Measurements from ENCODE around the gene FCRL4. TPM values are rescaled to one million over a fixed set of nuclear protein-coding genes. Genes with fewer than 3 reads are reported as not detected.
A peak's percentile ranks its signal among the peaks of the same experiment; 100 is the strongest.

FCRL4 gene
- total and polyA plus RNA-seq, 4 donors: not detected

DNA sequence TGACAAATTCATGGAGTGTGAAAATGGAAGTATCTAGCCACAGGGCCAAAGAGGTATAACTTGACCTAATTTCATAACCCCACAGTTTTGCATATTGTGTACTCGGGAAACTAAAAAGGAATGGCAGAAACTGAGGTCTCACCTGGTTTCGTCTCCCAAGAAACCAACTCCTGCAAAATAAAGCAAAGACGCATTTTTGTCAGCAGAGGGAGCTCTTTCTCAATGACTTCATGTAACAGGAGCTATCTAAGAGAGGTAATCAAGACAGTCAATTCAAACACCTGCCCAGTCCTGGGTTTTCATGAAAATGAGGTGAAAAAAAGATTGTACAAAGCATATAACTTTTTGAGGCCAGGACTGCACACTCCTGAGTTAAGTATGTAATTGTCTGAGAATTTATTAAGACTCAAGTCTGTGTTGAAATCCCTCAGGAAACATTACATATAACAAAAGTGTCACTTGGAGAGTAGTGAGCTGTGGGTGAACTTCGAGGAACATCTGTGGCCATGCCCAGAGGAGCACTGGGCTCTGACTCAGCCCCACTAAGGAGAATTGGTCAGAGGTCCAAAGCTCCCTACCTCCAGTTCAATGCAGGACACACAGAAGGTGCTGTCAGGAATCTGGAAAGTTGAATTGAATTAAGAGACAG is 17.6 kb downstream of the FCRL4 start (continued):
- TF ChIP-seq ZBTB33 (IDR thresholded peaks at IDR 0.05) (no peak), EGR1 (IDR thresholded peaks at IDR 0.05; ENCODE audit: low read depth in 2 of 2) (no peak), YY1 (IDR thresholded peaks at IDR 0.05) (no peak), REST (IDR thresholded peaks at IDR 0.05) (no peak), HNF4G (IDR thresholded peaks at IDR 0.05) (peak; percentile 9)

GRCh38 chr1:157577420-157577819 is 20.5 kb downstream of the FCRL4 start:
- H3K4me3 ChIP-seq (ENCODE audit: low read depth in 1 of 3, low read length in 3 of 3): no peak overlapping the region
- DNase-seq (ENCODE audit: low spot score): no peak
- no peaks in the 10 kb centered on the region for H3K9me3 ChIP-seq (ENCODE audit: control insufficient read depth in 4 of 4, low read length in 3 of 4)
- H3K27me3 ChIP-seq (ENCODE audit: control insufficient read depth in 4 of 4, insufficient read depth in 4 of 4, low read length in 3 of 4): peaks cover 0 to 3% (median 1%) of the 10 kb centered on the region in 4 donors
- no peak overlapping the region for H3K27ac ChIP-seq (ENCODE audit: low read depth in 1 of 2, low read length in 2 of 2)
- no peaks in the 10 kb centered on the region for H3K4me1 ChIP-seq (ENCODE audit: control insufficient read depth in 4 of 4, insufficient read depth in 4 of 4, low read length in 3 of 4)
- TF ChIP-seq, protein P1, sequence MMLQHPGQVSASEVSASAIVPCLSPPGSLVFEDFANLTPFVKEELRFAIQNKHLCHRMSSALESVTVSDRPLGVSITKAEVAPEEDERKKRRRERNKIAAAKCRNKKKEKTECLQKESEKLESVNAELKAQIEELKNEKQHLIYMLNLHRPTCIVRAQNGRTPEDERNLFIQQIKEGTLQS (IDR thresholded peaks at IDR 0.05): no peak
- TF ChIP-seq REST (IDR thresholded peaks at IDR 0.05): no peak
- no peak for TF ChIP-seq YY1 (IDR thresholded peaks at IDR 0.05)
- TF ChIP-seq RAD21 (IDR thresholded peaks at IDR 0.05): no peak
- TF ChIP-seq ZBTB33 (IDR thresholded peaks at IDR 0.05): no peak
- no peak for TF ChIP-seq TAF1 (conservative IDR thresholded peaks at IDR 0.05)
- TF ChIP-seq SP1 (IDR thresholded peaks at IDR 0.05): no peak
- TF ChIP-seq, protein P2, sequence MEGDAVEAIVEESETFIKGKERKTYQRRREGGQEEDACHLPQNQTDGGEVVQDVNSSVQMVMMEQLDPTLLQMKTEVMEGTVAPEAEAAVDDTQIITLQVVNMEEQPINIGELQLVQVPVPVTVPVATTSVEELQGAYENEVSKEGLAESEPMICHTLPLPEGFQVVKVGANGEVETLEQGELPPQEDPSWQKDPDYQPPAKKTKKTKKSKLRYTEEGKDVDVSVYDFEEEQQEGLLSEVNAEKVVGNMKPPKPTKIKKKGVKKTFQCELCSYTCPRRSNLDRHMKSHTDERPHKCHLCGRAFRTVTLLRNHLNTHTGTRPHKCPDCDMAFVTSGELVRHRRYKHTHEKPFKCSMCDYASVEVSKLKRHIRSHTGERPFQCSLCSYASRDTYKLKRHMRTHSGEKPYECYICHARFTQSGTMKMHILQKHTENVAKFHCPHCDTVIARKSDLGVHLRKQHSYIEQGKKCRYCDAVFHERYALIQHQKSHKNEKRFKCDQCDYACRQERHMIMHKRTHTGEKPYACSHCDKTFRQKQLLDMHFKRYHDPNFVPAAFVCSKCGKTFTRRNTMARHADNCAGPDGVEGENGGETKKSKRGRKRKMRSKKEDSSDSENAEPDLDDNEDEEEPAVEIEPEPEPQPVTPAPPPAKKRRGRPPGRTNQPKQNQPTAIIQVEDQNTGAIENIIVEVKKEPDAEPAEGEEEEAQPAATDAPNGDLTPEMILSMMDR (IDR thresholded peaks at IDR 0.05; ENCODE audit: low read depth, low read length, missing input control): no peak
- TF ChIP-seq JUND (IDR thresholded peaks at IDR 0.05): no peak
- TF ChIP-seq FOXA2 (IDR thresholded peaks at IDR 0.05): no peak
- TF ChIP-seq HNF4A (conservative IDR thresholded peaks at IDR 0.05): no peak
- TF ChIP-seq EGR1 (IDR thresholded peaks at IDR 0.05; ENCODE audit: low read depth in 2 of 2): no peak
- no peak for TF ChIP-seq HNF4G (IDR thresholded peaks at IDR 0.05)
- no peak for TF ChIP-seq FOXA1 (IDR thresholded peaks at IDR 0.05)
- TF ChIP-seq GABPA (IDR thresholded peaks at IDR 0.05 in 1 of 2, conservative IDR thresholded peaks at IDR 0.05 in 1 of 2): no peak
- TF ChIP-seq NR2F2 (IDR thresholded peaks at IDR 0.05): no peak
- TF ChIP-seq RXRA (IDR thresholded peaks at IDR 0.05): no peak
- TF ChIP-seq, protein P3, sequence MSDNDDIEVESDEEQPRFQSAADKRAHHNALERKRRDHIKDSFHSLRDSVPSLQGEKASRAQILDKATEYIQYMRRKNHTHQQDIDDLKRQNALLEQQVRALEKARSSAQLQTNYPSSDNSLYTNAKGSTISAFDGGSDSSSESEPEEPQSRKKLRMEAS (IDR thresholded peaks at IDR 0.05): no peak
- 82% methylated on average over 3 of the region's 3 CpGs for WGBS
- no peak overlapping the region for H3K9ac ChIP-seq (ENCODE audit: low read depth in 1 of 2, low read length in 2 of 2)
- H3K36me3 ChIP-seq (ENCODE audit: control insufficient read depth in 4 of 4, insufficient read depth in 3 of 4, low read depth in 1 of 4, low read length in 3 of 4): no peaks in the 10 kb centered on the region
